ENCODE results near the gene LHCGR.

The LHCGR gene

DNA sequence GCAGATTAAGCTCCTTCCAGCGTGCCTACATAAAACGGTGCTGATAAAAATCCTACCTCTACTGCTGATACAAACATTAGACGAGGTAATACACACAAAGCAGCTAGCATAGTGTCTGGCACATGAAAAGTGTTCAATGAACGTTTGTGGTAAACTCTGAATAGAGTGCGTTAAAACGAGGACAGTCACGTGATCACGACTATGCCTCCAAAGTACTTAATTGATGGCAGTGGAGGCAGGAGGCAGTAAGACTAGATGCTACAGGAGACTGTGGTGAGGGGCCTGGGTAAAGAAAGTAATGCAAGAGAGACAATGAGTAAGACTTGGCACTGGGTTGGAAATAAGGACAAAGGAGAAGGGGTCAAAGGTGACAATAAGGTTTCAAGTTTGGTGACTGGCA is 32.1 kb upstream of the LHCGR start:
- Mint-ChIP-seq H3K27me3 (ENCODE audit: low read depth, poor library complexity) (peaks cover 6% of the 10 kb centered on the region), H3K27ac (no peak overlapping the region), H3K9me3 (no peaks in the 10 kb centered on the region), H3K36me3 (ENCODE audit: low read depth) (no peaks in the 10 kb centered on the region), H3K4me1 (peaks cover 27% of the 10 kb centered on the region), H3K4me3 (no peak overlapping the region)
- TF ChIP-seq, protein P1, sequence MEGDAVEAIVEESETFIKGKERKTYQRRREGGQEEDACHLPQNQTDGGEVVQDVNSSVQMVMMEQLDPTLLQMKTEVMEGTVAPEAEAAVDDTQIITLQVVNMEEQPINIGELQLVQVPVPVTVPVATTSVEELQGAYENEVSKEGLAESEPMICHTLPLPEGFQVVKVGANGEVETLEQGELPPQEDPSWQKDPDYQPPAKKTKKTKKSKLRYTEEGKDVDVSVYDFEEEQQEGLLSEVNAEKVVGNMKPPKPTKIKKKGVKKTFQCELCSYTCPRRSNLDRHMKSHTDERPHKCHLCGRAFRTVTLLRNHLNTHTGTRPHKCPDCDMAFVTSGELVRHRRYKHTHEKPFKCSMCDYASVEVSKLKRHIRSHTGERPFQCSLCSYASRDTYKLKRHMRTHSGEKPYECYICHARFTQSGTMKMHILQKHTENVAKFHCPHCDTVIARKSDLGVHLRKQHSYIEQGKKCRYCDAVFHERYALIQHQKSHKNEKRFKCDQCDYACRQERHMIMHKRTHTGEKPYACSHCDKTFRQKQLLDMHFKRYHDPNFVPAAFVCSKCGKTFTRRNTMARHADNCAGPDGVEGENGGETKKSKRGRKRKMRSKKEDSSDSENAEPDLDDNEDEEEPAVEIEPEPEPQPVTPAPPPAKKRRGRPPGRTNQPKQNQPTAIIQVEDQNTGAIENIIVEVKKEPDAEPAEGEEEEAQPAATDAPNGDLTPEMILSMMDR (IDR thresholded peaks at IDR 0.05), result no peak
- no peak for DNase-seq

- H3K27ac Mint-ChIP-seq, result no peak overlapping the region
- peaks cover 3% of the 10 kb centered on the region for H3K4me1 Mint-ChIP-seq
- H3K27me3 Mint-ChIP-seq (ENCODE audit: low read depth, poor library complexity), result no peaks in the 10 kb centered on the region
- TF ChIP-seq, protein P1 (IDR thresholded peaks at IDR 0.05), result no peak
- H3K36me3 Mint-ChIP-seq (ENCODE audit: low read depth), result no peaks in the 10 kb centered on the region
- H3K4me3 Mint-ChIP-seq, result no peak overlapping the region
- no peak for DNase-seq
- H3K9me3 Mint-ChIP-seq, result no peaks in the 10 kb centered on the region
These were observed 25.8 kb upstream of the LHCGR start for GRCh38 chr2:48781366-48781765.

DNA sequence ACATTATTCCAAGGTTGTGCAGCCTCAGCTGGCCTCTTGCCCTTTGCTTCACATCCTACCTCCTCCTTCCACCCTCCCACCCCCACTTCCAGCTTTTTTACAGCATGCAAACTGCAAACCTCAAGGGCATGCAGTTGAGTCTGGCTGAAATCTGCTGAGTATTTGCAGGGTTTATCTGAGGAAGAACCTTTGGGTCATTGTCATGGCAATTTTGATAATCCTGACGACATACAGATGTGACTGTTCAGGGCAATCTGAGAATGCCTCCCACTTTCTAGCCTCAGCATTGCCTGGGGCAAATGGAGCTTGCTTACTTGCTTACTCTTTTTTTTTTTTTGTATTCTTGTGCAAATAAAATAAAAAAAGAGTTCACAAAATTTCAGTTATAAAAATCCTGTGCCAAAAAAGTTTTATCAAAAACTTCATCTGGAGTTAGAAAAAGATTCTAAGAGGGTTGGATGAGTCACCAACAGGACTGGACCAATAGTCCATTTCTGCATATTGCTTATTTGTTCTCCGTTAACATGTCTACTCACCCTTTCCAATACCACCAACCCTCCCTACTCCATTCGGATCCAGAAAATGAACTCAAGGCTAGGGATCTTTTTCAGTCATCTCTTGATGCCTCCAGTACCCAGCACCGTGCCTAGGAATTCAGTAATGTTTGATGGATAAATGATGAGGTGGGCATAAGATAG is 23.6 kb upstream of the LHCGR start:
- DNase-seq, result no peak
- TF ChIP-seq, protein P1 (IDR thresholded peaks at IDR 0.05), result no peak
- no peak overlapping the region for H3K4me3 Mint-ChIP-seq
- no peaks in the 10 kb centered on the region for H3K36me3 Mint-ChIP-seq (ENCODE audit: low read depth)
- H3K27me3 Mint-ChIP-seq (ENCODE audit: low read depth, poor library complexity), result no peaks in the 10 kb centered on the region
- H3K4me1 Mint-ChIP-seq, result peaks cover 3% of the 10 kb centered on the region
- no peaks in the 10 kb centered on the region for H3K9me3 Mint-ChIP-seq
- H3K27ac Mint-ChIP-seq, result no peak overlapping the region

DNA sequence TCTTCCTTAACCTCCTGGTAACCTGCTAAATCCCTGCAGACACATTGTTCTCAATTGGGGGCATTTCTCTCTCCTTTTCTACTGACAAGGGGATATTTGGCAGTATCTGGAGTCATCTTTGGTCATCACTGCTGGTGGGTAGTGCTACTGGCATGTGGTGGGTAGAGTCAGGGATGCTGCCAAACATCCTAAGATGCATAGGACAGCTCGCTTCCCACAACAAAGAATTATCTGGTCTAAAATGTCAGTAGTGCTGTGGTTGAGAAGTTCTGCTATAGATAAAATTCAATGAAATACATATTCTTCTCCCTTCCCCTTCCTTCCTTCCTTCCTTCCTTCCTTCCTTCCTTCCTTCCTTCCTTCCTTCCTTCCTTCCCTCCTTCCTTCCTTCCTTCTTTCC is 18.7 kb upstream of the LHCGR start:
- no peak for DNase-seq
- Mint-ChIP-seq H3K36me3 (ENCODE audit: low read depth) (no peaks in the 10 kb centered on the region), H3K4me3 (no peak overlapping the region), H3K9me3 (no peaks in the 10 kb centered on the region), H3K4me1 (no peaks in the 10 kb centered on the region), H3K27ac (peak overlapping the region; percentile 68), H3K27me3 (ENCODE audit: low read depth, poor library complexity) (peaks cover 2% of the 10 kb centered on the region)
- TF ChIP-seq, protein P1 (IDR thresholded peaks at IDR 0.05), result no peak

DNA sequence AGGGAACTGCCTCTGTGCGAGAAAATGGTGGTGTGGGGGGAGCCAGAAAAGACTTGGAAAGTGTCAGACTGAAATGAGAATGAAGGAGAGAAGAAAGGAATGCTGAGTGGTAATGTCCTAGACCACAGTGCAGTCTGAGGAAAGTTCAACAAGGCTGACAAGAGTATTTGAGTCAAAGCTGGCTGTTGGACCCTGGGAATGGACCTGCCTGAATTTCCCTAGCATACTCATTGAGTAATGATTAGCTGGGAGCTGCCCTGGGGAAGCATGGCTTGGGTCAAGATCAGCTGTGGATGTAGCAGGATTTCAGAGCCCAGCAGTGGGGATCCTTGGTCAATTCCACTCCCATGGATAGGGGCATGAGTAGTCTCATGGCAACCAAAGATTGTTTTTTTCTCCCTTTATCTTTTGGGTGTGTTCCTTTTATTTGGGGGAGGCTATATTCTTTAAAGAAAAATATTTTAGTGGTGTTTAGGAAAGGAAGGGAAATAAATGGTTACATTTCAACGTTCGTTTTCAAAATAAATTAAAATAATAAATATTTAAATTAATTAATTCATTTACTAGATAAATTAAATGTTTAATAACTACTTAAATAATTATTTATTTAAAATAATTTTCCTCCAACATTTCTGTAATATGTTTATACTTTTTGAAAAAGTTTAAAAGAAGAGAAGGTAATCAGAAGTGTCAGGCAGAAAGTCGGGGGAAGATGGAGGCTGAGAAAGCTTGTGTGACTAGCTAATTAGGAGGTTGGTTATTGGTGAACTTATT is 15.9 kb upstream of the LHCGR start:
- peaks cover 5% of the 10 kb centered on the region for H3K36me3 Mint-ChIP-seq (ENCODE audit: low read depth)
- peaks cover 26% of the 10 kb centered on the region for H3K4me1 Mint-ChIP-seq
- H3K27me3 Mint-ChIP-seq (ENCODE audit: low read depth, poor library complexity), result peaks cover 5% of the 10 kb centered on the region
- peaks cover 6% of the 10 kb centered on the region for H3K9me3 Mint-ChIP-seq
- H3K4me3 Mint-ChIP-seq, result no peak overlapping the region
- TF ChIP-seq, protein P1 (IDR thresholded peaks at IDR 0.05), result no peak
- no peak overlapping the region for H3K27ac Mint-ChIP-seq
- DNase-seq, result no peak
